ENCODE data around the gene EVL. TPM values are rescaled to one million over a fixed set of nuclear protein-coding genes. Genes with fewer than 3 reads are reported as not detected.

Gene EVL
- total RNA-seq, 1 donor from 2014 or later, result 60.5 TPM

- DNase-seq (ENCODE audit: low spot score), result no peak
Measured at GRCh38 chr14:100081997-100082625, 16.9 kb downstream of the EVL start.

GRCh38 chr14:100082723-100083122 lies 17.5 kb downstream of the EVL start:
- DNase-seq (ENCODE audit: low spot score), result no peak

- DNase-seq (ENCODE audit: low spot score), result no peak
Measured at GRCh38 chr14:100083706-100084105, 18.5 kb downstream of the EVL start.

GRCh38 chr14:100084591-100084990 lies 19.4 kb downstream of the EVL start:
- no peak for DNase-seq (ENCODE audit: low spot score)

- no peak for DNase-seq (ENCODE audit: low spot score)
Measured at GRCh38 chr14:100085462-100085861, 20.2 kb downstream of the EVL start.

- no peak for DNase-seq (ENCODE audit: low spot score)
Measured at GRCh38 chr14:100086361-100086760, 21.1 kb downstream of the EVL start.

GRCh38 chr14:100088226-100088625 lies 23.0 kb downstream of the EVL start:
- DNase-seq (ENCODE audit: low spot score), result no peak

- DNase-seq (ENCODE audit: low spot score), result no peak
Measured at GRCh38 chr14:100091386-100091785, 26.2 kb downstream of the EVL start.

- no peak for DNase-seq (ENCODE audit: low spot score)
Measured at GRCh38 chr14:100092832-100093231, 27.6 kb downstream of the EVL start.

- DNase-seq (ENCODE audit: low spot score), result no peak
Measured at GRCh38 chr14:100093319-100093718, 28.1 kb downstream of the EVL start.

GRCh38 chr14:100096656-100097055 lies 31.4 kb downstream of the EVL start:
- DNase-seq (ENCODE audit: low spot score), result no peak

GRCh38 chr14:100098171-100098570 lies 32.9 kb downstream of the EVL start:
- peak; percentile 85 for DNase-seq (ENCODE audit: low spot score)

- peak; percentile 39 for DNase-seq (ENCODE audit: low spot score)
Measured at GRCh38 chr14:100100032-100100703, 34.9 kb downstream of the EVL start.

GRCh38 chr14:100102156-100102785 lies 37.0 kb downstream of the EVL start:
- no peak for DNase-seq (ENCODE audit: low spot score)

- peak; percentile 71 for DNase-seq (ENCODE audit: low spot score)
Measured at GRCh38 chr14:100103250-100104005, 38.2 kb downstream of the EVL start.

GRCh38 chr14:100104006-100104352 lies 38.8 kb downstream of the EVL start:
- DNase-seq (ENCODE audit: low spot score), result no peak

GRCh38 chr14:100104523-100105300 lies 39.5 kb downstream of the EVL start:
- DNase-seq (ENCODE audit: low spot score), result peak; percentile 73

GRCh38 chr14:100105357-100106169 lies 40.3 kb downstream of the EVL start:
- DNase-seq (ENCODE audit: low spot score), result peak; percentile 88

- DNase-seq (ENCODE audit: low spot score), result no peak
Measured at GRCh38 chr14:100106250-100107112, 41.3 kb downstream of the EVL start.
